GM18951 (cell line): ENCODE results near the gene MICAL3.

ENCODE experiments used
- POLR2A ChIP-seq: IDR thresholded peaks from 4 replicates; pipeline ENCODE4 v1.6.1; 2011; ENCODE audit warnings: mild to moderate bottlenecking; ENCODE audit not compliant: insufficient read length, insufficient read depth; ENCODE audit errors: extremely low read depth
- in situ Hi-C: fragments of 300-500 bp; cut with MboI; formaldehyde crosslinking; loops from one replicate; pipeline ENCODE4 v1.12.0; 2022; ENCODE audit warnings: low sequenced_read_pairs, mixed read lengths, inconsistent platforms; ENCODE audit not compliant: unreplicated experiment

The MICAL3 gene

GRCh38 chr22:17970201-17970708 is 54.1 kb downstream of the MICAL3 start:
- no peak for TF ChIP-seq POLR2A
- in situ Hi-C loops: no loop called here

- no peak for TF ChIP-seq POLR2A
- in situ Hi-C loops: no loop called here
Measured at GRCh38 chr22:17969701-17970113, 54.7 kb downstream of the MICAL3 start.

GRCh38 chr22:17968126-17968525 is 56.2 kb downstream of the MICAL3 start:
- in situ Hi-C loops: no loop called here
- TF ChIP-seq POLR2A: no peak

GRCh38 chr22:17966403-17966717 is 58.0 kb downstream of the MICAL3 start:
- in situ Hi-C loops: no loop called here
- no peak for TF ChIP-seq POLR2A

- no peak for TF ChIP-seq POLR2A
Measured at GRCh38 chr22:17965538-17966402, 58.6 kb downstream of the MICAL3 start.

GRCh38 chr22:17964643-17965042 is 59.7 kb downstream of the MICAL3 start:
- in situ Hi-C loops: no loop called here
- no peak for TF ChIP-seq POLR2A

More at GRCh38 chr22:17965538-17966402, 58.6 kb downstream of the MICAL3 start:
- in situ Hi-C loops: no loop called here

- TF ChIP-seq POLR2A: no peak
- in situ Hi-C loops: no loop called here
Measured at GRCh38 chr22:17964156-17964555, 60.2 kb downstream of the MICAL3 start.

- TF ChIP-seq POLR2A: no peak
- in situ Hi-C loops: no loop called here
Measured at GRCh38 chr22:17963015-17963414, 61.3 kb downstream of the MICAL3 start.

- no peak for TF ChIP-seq POLR2A
- in situ Hi-C loops: no loop called here
Measured at GRCh38 chr22:17962168-17962567, 62.2 kb downstream of the MICAL3 start.

GRCh38 chr22:17961446-17961729 is 63.0 kb downstream of the MICAL3 start:
- in situ Hi-C loops: no loop called here
- no peak for TF ChIP-seq POLR2A

GRCh38 chr22:17960695-17961445 is 63.5 kb downstream of the MICAL3 start:
- no peak for TF ChIP-seq POLR2A
- in situ Hi-C loops: no loop called here

- TF ChIP-seq POLR2A: no peak
- in situ Hi-C loops: no loop called here
Measured at GRCh38 chr22:17960011-17960410, 64.3 kb downstream of the MICAL3 start.

- in situ Hi-C loops: no loop called here
- TF ChIP-seq POLR2A: no peak
Measured at GRCh38 chr22:17958166-17958565, 66.2 kb downstream of the MICAL3 start.

GRCh38 chr22:17957693-17958092 is 66.7 kb downstream of the MICAL3 start:
- TF ChIP-seq POLR2A: no peak
- in situ Hi-C loops: no loop called here

- TF ChIP-seq POLR2A: no peak
- in situ Hi-C loops: no loop called here
Measured at GRCh38 chr22:17957204-17957603, 67.2 kb downstream of the MICAL3 start.
